ENCODE measurements around the gene AURKA.

The AURKA gene

DNA sequence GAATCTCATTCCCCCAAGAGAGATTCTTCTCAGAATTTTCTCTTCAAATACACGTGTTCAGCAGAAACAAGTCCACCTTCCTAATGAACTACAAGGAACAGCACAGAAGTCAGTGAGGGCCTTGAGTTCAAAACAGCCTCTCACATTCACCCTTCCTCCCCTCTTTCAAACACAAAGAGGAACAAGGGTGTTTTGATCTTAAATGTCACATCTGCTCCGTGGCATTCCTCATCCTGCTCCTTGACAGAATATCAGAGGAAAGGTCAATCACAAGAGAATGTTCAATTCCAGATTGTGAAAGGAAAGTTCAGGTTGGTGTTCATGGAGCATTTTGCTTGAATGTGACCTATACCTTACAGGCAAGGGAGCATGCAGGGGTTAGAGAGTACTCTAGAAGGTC, 68.8 kb downstream of the AURKA start:
- Histone ChIP-seq H3K27me3 (ENCODE audit: control insufficient read depth, insufficient read depth, low read length) (no peaks in the 10 kb centered on the region), H3K9me3 (replicated peaks; ENCODE audit: low read length) (no peaks in the 10 kb centered on the region), H3K4me2 (ENCODE audit: low read length) (no peak overlapping the region), H3K4me1 (ENCODE audit: control insufficient read depth, insufficient read depth, low read length) (no peaks in the 10 kb centered on the region), H3K4me3 (ENCODE audit: low read length) (no peak overlapping the region), H3K36me3 (ENCODE audit: insufficient read depth, low read length) (no peaks in the 10 kb centered on the region), H3K9ac (ENCODE audit: low read depth, low read length) (no peak overlapping the region)

DNA sequence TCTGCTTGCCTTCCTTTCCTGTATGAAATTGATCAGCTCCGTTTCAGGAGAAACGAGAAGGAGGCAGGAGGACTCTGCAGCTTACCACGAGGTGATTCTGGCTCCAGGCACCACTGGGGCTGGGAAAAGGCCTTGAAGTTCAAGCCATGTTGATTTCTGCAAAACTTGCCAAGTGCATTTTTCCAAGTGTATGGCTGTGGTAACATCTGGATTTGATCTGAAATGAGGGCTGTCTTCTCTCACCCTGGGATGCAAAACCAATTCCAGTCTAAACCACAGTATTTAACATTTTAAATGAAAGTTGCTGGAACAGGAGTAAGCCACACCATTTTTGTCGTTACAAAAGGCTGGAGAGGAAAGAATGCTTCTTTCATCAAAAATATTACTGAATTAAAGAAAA, 69.3 kb downstream of the AURKA start:
- Histone ChIP-seq H3K9me3 (replicated peaks; ENCODE audit: low read length) (no peaks in the 10 kb centered on the region), H3K27me3 (ENCODE audit: control insufficient read depth, insufficient read depth, low read length) (no peaks in the 10 kb centered on the region), H3K4me2 (ENCODE audit: low read length) (no peak overlapping the region), H3K4me1 (ENCODE audit: control insufficient read depth, insufficient read depth, low read length) (no peaks in the 10 kb centered on the region), H3K36me3 (ENCODE audit: insufficient read depth, low read length) (no peaks in the 10 kb centered on the region), H3K9ac (ENCODE audit: low read depth, low read length) (no peak overlapping the region), H3K4me3 (ENCODE audit: low read length) (no peak overlapping the region)
